ENCODE data around the gene BTBD10.

Gene BTBD10

GRCh38 chr11:13346470-13346869 is 116.6 kb downstream of the BTBD10 start:
- DNase-seq = no peak
- Mint-ChIP-seq H3K36me3 (ENCODE audit: low read depth) (peaks cover 31% of the 10 kb centered on the region), H3K27me3 (no peaks in the 10 kb centered on the region), H3K4me1 (ENCODE audit: low read depth) (peaks cover 35% of the 10 kb centered on the region), H3K4me3 (no peak overlapping the region), H3K9me3 (no peaks in the 10 kb centered on the region), H3K27ac (no peak overlapping the region)

GRCh38 chr11:13344818-13345217 is 118.2 kb downstream of the BTBD10 start:
- Mint-ChIP-seq H3K4me1 (ENCODE audit: low read depth) (peaks cover 41% of the 10 kb centered on the region), H3K27me3 (no peaks in the 10 kb centered on the region), H3K9me3 (no peaks in the 10 kb centered on the region), H3K4me3 (no peak overlapping the region), H3K27ac (no peak overlapping the region), H3K36me3 (ENCODE audit: low read depth) (peaks cover 18% of the 10 kb centered on the region)
- no peak for DNase-seq

GRCh38 chr11:13343931-13344717 is 118.9 kb downstream of the BTBD10 start:
- H3K4me1 Mint-ChIP-seq (ENCODE audit: low read depth) = peaks cover 48% of the 10 kb centered on the region
- no peaks in the 10 kb centered on the region for H3K9me3 Mint-ChIP-seq
- no peaks in the 10 kb centered on the region for H3K27me3 Mint-ChIP-seq
- no peak overlapping the region for H3K4me3 Mint-ChIP-seq
- peak; percentile 73 for DNase-seq
- peak overlapping the region; percentile 20 for H3K27ac Mint-ChIP-seq
- H3K36me3 Mint-ChIP-seq (ENCODE audit: low read depth) = peaks cover 14% of the 10 kb centered on the region

- peak overlapping the region; percentile 27 for H3K27ac Mint-ChIP-seq
- DNase-seq = no peak
- no peaks in the 10 kb centered on the region for H3K27me3 Mint-ChIP-seq
- H3K36me3 Mint-ChIP-seq (ENCODE audit: low read depth) = peaks cover 14% of the 10 kb centered on the region
- H3K4me1 Mint-ChIP-seq (ENCODE audit: low read depth) = peaks cover 50% of the 10 kb centered on the region
- H3K9me3 Mint-ChIP-seq = no peaks in the 10 kb centered on the region
- H3K4me3 Mint-ChIP-seq = no peak overlapping the region
Observed at GRCh38 chr11:13343067-13343466, 120.0 kb downstream of the BTBD10 start.

GRCh38 chr11:13341026-13341425 is 122.0 kb downstream of the BTBD10 start:
- Mint-ChIP-seq H3K36me3 (ENCODE audit: low read depth) (peaks cover 11% of the 10 kb centered on the region), H3K27ac (peak overlapping the region; percentile 65), H3K4me1 (ENCODE audit: low read depth) (peaks cover 54% of the 10 kb centered on the region), H3K4me3 (no peak overlapping the region), H3K9me3 (no peaks in the 10 kb centered on the region), H3K27me3 (no peaks in the 10 kb centered on the region)
- no peak for DNase-seq

DNA sequence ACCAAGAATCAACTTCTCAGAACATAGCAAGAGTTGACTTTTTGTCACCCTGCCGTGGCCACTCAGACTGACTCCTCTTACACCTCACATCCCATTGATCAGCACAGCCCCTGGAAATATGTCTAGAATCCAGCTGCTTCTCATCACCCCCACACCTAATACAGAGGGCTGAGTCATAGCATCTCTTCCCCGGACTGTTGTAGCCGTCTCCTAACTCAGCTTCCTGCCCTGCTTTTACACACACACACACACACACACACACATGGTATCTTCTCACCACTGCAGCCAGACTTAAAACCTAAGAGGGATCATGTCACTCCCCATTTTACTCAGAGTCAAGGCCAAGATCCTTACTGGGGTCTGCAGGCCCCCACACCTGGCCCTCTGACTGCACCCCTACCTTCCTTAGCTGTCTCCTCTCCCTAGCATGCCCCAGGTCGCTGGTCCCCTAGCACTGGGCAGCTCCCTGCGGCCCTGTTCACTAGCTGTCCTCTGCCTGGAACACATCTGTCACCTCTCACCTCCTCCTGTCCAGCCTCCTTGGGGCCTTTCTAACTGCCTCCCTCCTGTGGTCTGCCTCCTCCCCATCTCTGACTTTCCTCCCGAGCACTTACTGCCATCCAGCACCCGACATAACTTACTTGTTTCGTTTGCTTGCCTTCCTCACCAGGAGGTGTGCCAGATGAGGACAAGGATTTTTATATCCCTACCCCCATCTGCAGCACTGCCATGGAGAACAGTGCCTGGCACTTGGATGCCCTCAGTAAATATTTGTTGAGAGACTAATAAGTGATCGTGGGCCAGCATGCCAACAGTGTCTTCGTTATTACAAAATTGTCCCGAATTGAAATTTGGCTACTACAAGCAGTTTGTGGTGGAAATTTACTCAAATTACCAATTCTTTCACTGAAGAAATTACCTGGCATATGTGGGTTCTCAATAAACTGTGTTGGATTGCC is 123.5 kb downstream of the BTBD10 start:
- Mint-ChIP-seq H3K9me3 (no peaks in the 10 kb centered on the region), H3K4me3 (peak overlapping the region; percentile 39), H3K36me3 (ENCODE audit: low read depth) (peaks cover 8% of the 10 kb centered on the region), H3K4me1 (ENCODE audit: low read depth) (peaks cover 61% of the 10 kb centered on the region), H3K27ac (peak overlapping the region; percentile 84), H3K27me3 (no peaks in the 10 kb centered on the region)
- DNase-seq = no peak

DNA sequence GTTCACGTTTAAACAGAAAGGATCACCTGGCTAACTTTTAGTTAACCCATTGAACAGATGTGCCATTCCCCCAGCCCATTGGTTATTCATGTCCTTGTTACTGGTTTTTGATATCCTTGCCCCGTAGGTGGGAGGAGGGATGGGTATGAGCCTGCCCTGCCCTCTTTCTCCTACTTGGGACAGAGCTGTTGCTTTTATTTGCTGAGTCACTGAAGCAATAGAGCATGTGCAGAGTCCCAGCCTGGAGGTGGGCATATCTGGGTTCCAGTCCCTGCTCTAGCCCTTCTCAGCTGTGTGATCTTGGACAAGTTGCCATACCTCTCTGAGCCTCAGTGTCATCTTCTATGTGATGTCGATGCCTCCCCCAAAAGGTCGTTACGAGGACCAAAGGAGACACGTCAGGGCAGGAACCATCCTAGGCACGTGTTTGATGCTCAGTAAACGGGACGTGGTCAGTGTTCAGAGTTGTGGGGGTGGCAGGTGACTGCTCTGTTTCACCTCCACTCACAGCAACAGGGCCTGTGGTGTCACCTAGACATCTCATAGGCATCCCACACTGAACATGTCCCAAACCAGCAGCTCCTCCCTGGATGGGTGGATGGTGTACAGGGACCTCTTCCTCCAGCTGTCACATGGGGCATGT is 124.5 kb downstream of the BTBD10 start:
- Mint-ChIP-seq H3K27ac (peak overlapping the region; percentile 84), H3K4me1 (ENCODE audit: low read depth) (peaks cover 61% of the 10 kb centered on the region), H3K4me3 (peak overlapping the region; percentile 57), H3K27me3 (no peaks in the 10 kb centered on the region), H3K36me3 (ENCODE audit: low read depth) (peaks cover 2% of the 10 kb centered on the region), H3K9me3 (no peaks in the 10 kb centered on the region)
- DNase-seq = peak; percentile 49

- no peaks in the 10 kb centered on the region for H3K27me3 Mint-ChIP-seq
- H3K4me3 Mint-ChIP-seq = peak overlapping the region; percentile 57
- H3K4me1 Mint-ChIP-seq (ENCODE audit: low read depth) = peaks cover 65% of the 10 kb centered on the region
- peak overlapping the region; percentile 84 for H3K27ac Mint-ChIP-seq
- H3K36me3 Mint-ChIP-seq (ENCODE audit: low read depth) = no peaks in the 10 kb centered on the region
- H3K9me3 Mint-ChIP-seq = no peaks in the 10 kb centered on the region
- no peak for DNase-seq
Observed at GRCh38 chr11:13338019-13338426, 125.0 kb downstream of the BTBD10 start.

Data from activated T-cell treated with anti-CD3 and anti-CD28 coated beads, Interleukin-2, amount 50 U/mL, for 24 hours (primary cell).